ENCODE data around the gene ZNF84. TPM values are rescaled to one million over a fixed set of nuclear protein-coding genes. Genes with fewer than 3 reads are reported as not detected.

The ZNF84 gene
- 23.0 and 29.3 TPM in 2 replicates for total RNA-seq
- 12.8 TPM for polyA plus RNA-seq (2012)

- DNase-seq (ENCODE audit: low read depth): peak; percentile 99
These were observed at the start of gene ZNF84 for GRCh38 chr12:133037207-133038005. ZNF84 (plus strand) TSS chr12:133037509; CDS start chr12:133041468, 3,959 bp downstream.

- no peak for DNase-seq (ENCODE audit: low read depth)
These were observed 38.6 kb upstream of the ZNF84 start for GRCh38 chr12:132998741-132999140.

GRCh38 chr12:133010657-133011297 is 26.5 kb upstream of the ZNF84 start:
- no peak for DNase-seq (ENCODE audit: low read depth)

GRCh38 chr12:133023566-133023965 is 13.7 kb upstream of the ZNF84 start:
- no peak for DNase-seq (ENCODE audit: low read depth)

GRCh38 chr12:133026996-133027395 is 10.3 kb upstream of the ZNF84 start:
- no peak for DNase-seq (ENCODE audit: low read depth)

- no peak for DNase-seq (ENCODE audit: low read depth)
These were observed 905 bp downstream of the ZNF84 start for GRCh38 chr12:133038118-133038709.

- no peak for DNase-seq (ENCODE audit: low read depth)
These were observed 9.4 kb downstream of the ZNF84 start for GRCh38 chr12:133046698-133047097.

- DNase-seq (ENCODE audit: low read depth): peak; percentile 6
These were observed 20.1 kb downstream of the ZNF84 start for GRCh38 chr12:133057446-133057845.

GRCh38 chr12:133058203-133059113 is 21.1 kb downstream of the ZNF84 start:
- peak; percentile 9 for DNase-seq (ENCODE audit: low read depth)

- no peak for DNase-seq (ENCODE audit: low read depth)
These were observed 24.6 kb downstream of the ZNF84 start for GRCh38 chr12:133061954-133062353.

GRCh38 chr12:133063556-133063955 is 26.2 kb downstream of the ZNF84 start:
- no peak for DNase-seq (ENCODE audit: low read depth)

GRCh38 chr12:133073836-133074235 is 36.5 kb downstream of the ZNF84 start:
- no peak for DNase-seq (ENCODE audit: low read depth)

GRCh38 chr12:133080026-133080367 is 42.7 kb downstream of the ZNF84 start:
- peak; percentile 100 for DNase-seq (ENCODE audit: low read depth)

- DNase-seq (ENCODE audit: low read depth): peak; percentile 98
These were observed 43.3 kb downstream of the ZNF84 start, which contains the start of gene ZNF140 for GRCh38 chr12:133080368-133081158. ZNF140 (plus strand) TSS chr12:133080923; CDS start chr12:133081321, 398 bp downstream.

GRCh38 chr12:133081159-133081780 is 44.0 kb downstream of the ZNF84 start:
- DNase-seq (ENCODE audit: low read depth): no peak

GRCh38 chr12:133083345-133083744 is 46.0 kb downstream of the ZNF84 start:
- DNase-seq (ENCODE audit: low read depth): no peak

GRCh38 chr12:133105620-133106019 is 68.3 kb downstream of the ZNF84 start:
- DNase-seq (ENCODE audit: low read depth): no peak

GRCh38 chr12:133106253-133106652 is 68.9 kb downstream of the ZNF84 start:
- DNase-seq (ENCODE audit: low read depth): no peak

- DNase-seq (ENCODE audit: low read depth): no peak
These were observed 69.8 kb downstream of the ZNF84 start for GRCh38 chr12:133107121-133107520.

GRCh38 chr12:133108150-133108549 is 70.8 kb downstream of the ZNF84 start:
- DNase-seq (ENCODE audit: low read depth): no peak
